Activated naive CD4-positive, alpha-beta T cell treated with anti-CD3 and anti-CD28 coated beads for 36 hours (primary cell): ENCODE measurements around the gene LBR. TPM values are rescaled to one million over a fixed set of nuclear protein-coding genes. Genes with fewer than 3 reads are reported as not detected.
A peak's percentile ranks its signal among the peaks of the same experiment; 100 is the strongest.

Experiments used
- CTCF ChIA-PET: fragments of 350-600 bp; sonication (Branson Sonifier 250); formaldehyde crosslinking; loops from one replicate; lab custom pipeline; 2021; ENCODE audit warnings: antibody characterized with exemption; lab: Charles Lee
- DNase-seq: peaks from one replicate; pipeline ENCODE4 v3.0.0-alpha.2; 2020
- H3K27ac Mint-ChIP-seq: one replicate; pipeline ENCODE4 v1.8.0; 2021; ENCODE audit warnings: mild to moderate bottlenecking, mixed read lengths
- H3K27me3 Mint-ChIP-seq: one replicate; pipeline ENCODE4 v1.8.0; 2021; ENCODE audit warnings: low read depth, mixed read lengths
- H3K36me3 Mint-ChIP-seq: one replicate; pipeline ENCODE4 v1.8.0; 2021; ENCODE audit warnings: low read depth, mixed read lengths
- H3K4me1 Mint-ChIP-seq: one replicate; pipeline ENCODE4 v1.8.0; 2021; ENCODE audit warnings: low read depth, mixed read lengths
- H3K4me3 Mint-ChIP-seq: one replicate; pipeline ENCODE4 v1.8.0; 2021; ENCODE audit warnings: mild to moderate bottlenecking, moderate library complexity, mixed read lengths
- H3K9me3 Mint-ChIP-seq: one replicate; pipeline ENCODE4 v1.8.0; 2021; ENCODE audit warnings: mixed read lengths
- intact Hi-C: fragments of 100-400 bp; cut with micrococcal nuclease; formaldehyde crosslinking; loops from one replicate; pipeline ENCODE4 v1.15.1; 2023
- total RNA-seq, 2 experiments: library from RNA; stranded (reverse); gene quantifications; one replicate each; pipeline ENCODE4 v1.2.3, GENCODE V29; 2021

The LBR gene
- total RNA-seq, 2 experiments from 2014 or later = 132 to 138 TPM

GRCh38 chr1:225470211-225471108 lies 42.6 kb upstream of the LBR start:
- peaks cover 32% of the 10 kb centered on the region for H3K4me1 Mint-ChIP-seq
- no peak overlapping the region for H3K4me3 Mint-ChIP-seq
- CTCF ChIA-PET = interaction anchor here (0.7 kb wide), 1 partner anchor 769 kb away, joined by 3 read pairs; no protein-coding TSS in a partner anchor
- H3K36me3 Mint-ChIP-seq = no peaks in the 10 kb centered on the region
- H3K27ac Mint-ChIP-seq = no peak overlapping the region
- DNase-seq = no peak
- no peaks in the 10 kb centered on the region for H3K9me3 Mint-ChIP-seq
- intact Hi-C loops = no loop called here
- H3K27me3 Mint-ChIP-seq = no peaks in the 10 kb centered on the region

DNA sequence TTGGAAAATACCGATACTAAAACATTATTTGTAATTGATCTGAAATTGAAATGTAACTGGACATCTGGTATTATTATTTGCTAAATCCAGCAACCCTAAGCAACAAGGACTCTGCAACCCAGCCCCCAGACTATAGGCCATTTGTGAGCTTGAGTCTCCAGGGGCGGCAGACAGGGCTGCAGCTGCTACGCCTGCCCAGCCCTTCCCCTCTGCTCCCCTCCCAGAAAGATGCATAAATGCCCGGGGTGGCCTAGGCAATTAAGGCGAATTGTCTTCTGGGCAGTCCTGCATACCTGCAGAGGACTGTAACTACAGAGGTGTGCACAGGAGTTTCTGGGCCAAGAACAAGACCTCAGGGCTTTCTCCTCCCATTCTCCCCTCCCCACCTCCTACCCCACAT lies 41.2 kb upstream of the LBR start:
- Mint-ChIP-seq H3K9me3 (no peaks in the 10 kb centered on the region), H3K36me3 (no peaks in the 10 kb centered on the region), H3K27ac (no peak overlapping the region), H3K4me1 (peaks cover 25% of the 10 kb centered on the region), H3K4me3 (peak overlapping the region; percentile 90), H3K27me3 (no peaks in the 10 kb centered on the region)
- CTCF ChIA-PET = interaction anchor here (0.6 to 3.5 kb wide), 8 partner anchors 9 to 442 kb away, joined by 3 to 14 read pairs (median 3); partner anchors contain the start of gene SRP9
- no peak for DNase-seq
- intact Hi-C loops = no loop called here

GRCh38 chr1:225468270-225469020 lies 40.6 kb upstream of the LBR start:
- H3K27ac Mint-ChIP-seq = peak overlapping the region; percentile 99
- peak overlapping the region; percentile 90 for H3K4me3 Mint-ChIP-seq
- H3K4me1 Mint-ChIP-seq = peaks cover 22% of the 10 kb centered on the region
- no peaks in the 10 kb centered on the region for H3K27me3 Mint-ChIP-seq
- peak; percentile 59 for DNase-seq
- no peaks in the 10 kb centered on the region for H3K36me3 Mint-ChIP-seq
- CTCF ChIA-PET = interaction anchor here (0.8 to 3.5 kb wide), 11 partner anchors 9 to 443 kb away, joined by 3 to 14 read pairs (median 3); partner anchors contain the start of gene SRP9
- H3K9me3 Mint-ChIP-seq = no peaks in the 10 kb centered on the region
- intact Hi-C loops = no loop called here

- Mint-ChIP-seq H3K36me3 (no peaks in the 10 kb centered on the region), H3K9me3 (no peaks in the 10 kb centered on the region), H3K27me3 (no peaks in the 10 kb centered on the region), H3K27ac (peak overlapping the region; percentile 99), H3K4me3 (peak overlapping the region; percentile 90), H3K4me1 (peaks cover 17% of the 10 kb centered on the region)
- CTCF ChIA-PET = interaction anchor here (0.7 to 3.5 kb wide), 10 partner anchors 10 to 444 kb away, joined by 3 to 14 read pairs (median 4); partner anchors contain the start of gene SRP9
- intact Hi-C loops = loop anchor here (1.0 to 2.0 kb wide), 9 partner anchors 8 to 719 kb away; partner anchors contain the start of genes ACBD3, H3-3A, LBR and PYCR2
- DNase-seq = peak; percentile 91
Measured at GRCh38 chr1:225467193-225468020, 39.6 kb upstream of the LBR start.

DNA sequence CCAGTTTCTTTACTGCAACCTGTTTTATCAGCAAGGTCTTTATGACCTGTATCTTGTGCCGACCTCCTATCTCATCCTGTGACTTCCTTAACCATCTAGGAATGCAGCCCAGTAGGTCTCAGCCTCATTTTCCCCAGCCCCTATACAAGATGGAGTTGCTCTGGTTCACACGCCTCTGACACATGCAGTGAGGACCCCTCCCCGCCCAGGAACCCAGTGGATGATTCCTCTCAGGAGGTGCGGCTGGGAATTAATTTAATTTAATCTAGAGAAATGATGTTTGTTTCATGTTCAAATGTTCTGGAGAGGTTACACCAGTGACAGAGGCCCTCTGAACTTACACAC lies 39.0 kb upstream of the LBR start:
- DNase-seq = no peak
- Mint-ChIP-seq H3K4me3 (peak overlapping the region; percentile 90), H3K27ac (peak overlapping the region; percentile 99), H3K4me1 (peaks cover 20% of the 10 kb centered on the region), H3K9me3 (no peaks in the 10 kb centered on the region), H3K27me3 (no peaks in the 10 kb centered on the region), H3K36me3 (no peaks in the 10 kb centered on the region)
- CTCF ChIA-PET = interaction anchor here (0.7 to 3.5 kb wide), 2 partner anchors 11 to 84 kb away, joined by 3 to 14 read pairs; no protein-coding TSS in a partner anchor
- intact Hi-C loops = loop anchor here (1.0 to 2.0 kb wide), 9 partner anchors 8 to 719 kb away; partner anchors contain the start of genes ACBD3, H3-3A, LBR and PYCR2

DNA sequence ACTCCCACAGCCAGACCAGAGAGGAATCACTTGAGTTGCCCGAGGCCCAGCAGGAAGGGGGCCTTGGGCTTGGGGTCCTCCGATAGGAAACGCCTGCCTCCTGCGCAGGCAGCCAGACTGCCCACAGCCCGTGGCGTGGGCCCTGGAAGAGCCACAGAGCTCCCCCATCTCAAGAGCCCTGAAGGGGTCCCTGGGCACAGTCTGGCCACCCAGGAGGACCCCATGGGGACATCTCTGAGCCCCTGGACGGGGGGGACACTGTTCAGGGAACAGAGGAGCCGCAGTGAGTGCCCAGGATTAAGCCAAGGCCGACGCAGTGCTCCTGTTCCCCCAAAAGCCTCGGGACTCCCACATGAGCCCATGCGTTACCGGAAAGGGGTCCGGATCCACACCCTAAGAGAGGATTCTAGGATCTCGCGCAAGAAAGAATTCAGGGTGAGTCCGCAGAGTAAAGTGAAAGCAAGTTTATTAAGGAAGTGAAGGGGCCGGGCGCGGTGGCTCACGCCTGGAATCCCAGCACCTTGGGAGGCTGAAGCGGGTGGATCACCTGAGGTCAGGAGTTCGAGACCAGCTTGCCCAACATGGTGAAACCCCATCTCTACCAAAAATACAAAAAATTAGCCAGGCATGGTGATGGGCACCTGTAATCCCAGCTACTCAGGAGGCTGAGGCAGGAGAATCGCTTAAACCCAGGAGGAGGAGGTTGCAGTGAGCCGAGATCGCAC lies 38.1 kb upstream of the LBR start:
- intact Hi-C loops = loop anchor here (2.0 kb wide), 3 partner anchors 147 to 597 kb away; partner anchors contain the start of genes H3-3A and SRP9
- no peaks in the 10 kb centered on the region for H3K9me3 Mint-ChIP-seq
- H3K4me1 Mint-ChIP-seq = peaks cover 23% of the 10 kb centered on the region
- no peaks in the 10 kb centered on the region for H3K36me3 Mint-ChIP-seq
- peak overlapping the region; percentile 99 for H3K27ac Mint-ChIP-seq
- CTCF ChIA-PET = interaction anchor here (0.6 to 3.5 kb wide), 3 partner anchors 9 to 942 kb away, joined by 3 to 14 read pairs (median 6); no protein-coding TSS in a partner anchor
- no peaks in the 10 kb centered on the region for H3K27me3 Mint-ChIP-seq
- peak overlapping the region; percentile 14 for H3K4me3 Mint-ChIP-seq
- DNase-seq = peak; percentile 2

GRCh38 chr1:225464851-225465792 lies 37.3 kb upstream of the LBR start:
- H3K27me3 Mint-ChIP-seq = no peaks in the 10 kb centered on the region
- H3K4me1 Mint-ChIP-seq = peaks cover 30% of the 10 kb centered on the region
- DNase-seq = peak; percentile 3
- CTCF ChIA-PET = interaction anchor here (0.6 to 2.3 kb wide), 2 partner anchors 10 to 943 kb away, joined by 3 to 6 read pairs; no protein-coding TSS in a partner anchor
- no peak overlapping the region for H3K4me3 Mint-ChIP-seq
- H3K36me3 Mint-ChIP-seq = no peaks in the 10 kb centered on the region
- no peaks in the 10 kb centered on the region for H3K9me3 Mint-ChIP-seq
- H3K27ac Mint-ChIP-seq = peak overlapping the region; percentile 24
- intact Hi-C loops = no loop called here

DNA sequence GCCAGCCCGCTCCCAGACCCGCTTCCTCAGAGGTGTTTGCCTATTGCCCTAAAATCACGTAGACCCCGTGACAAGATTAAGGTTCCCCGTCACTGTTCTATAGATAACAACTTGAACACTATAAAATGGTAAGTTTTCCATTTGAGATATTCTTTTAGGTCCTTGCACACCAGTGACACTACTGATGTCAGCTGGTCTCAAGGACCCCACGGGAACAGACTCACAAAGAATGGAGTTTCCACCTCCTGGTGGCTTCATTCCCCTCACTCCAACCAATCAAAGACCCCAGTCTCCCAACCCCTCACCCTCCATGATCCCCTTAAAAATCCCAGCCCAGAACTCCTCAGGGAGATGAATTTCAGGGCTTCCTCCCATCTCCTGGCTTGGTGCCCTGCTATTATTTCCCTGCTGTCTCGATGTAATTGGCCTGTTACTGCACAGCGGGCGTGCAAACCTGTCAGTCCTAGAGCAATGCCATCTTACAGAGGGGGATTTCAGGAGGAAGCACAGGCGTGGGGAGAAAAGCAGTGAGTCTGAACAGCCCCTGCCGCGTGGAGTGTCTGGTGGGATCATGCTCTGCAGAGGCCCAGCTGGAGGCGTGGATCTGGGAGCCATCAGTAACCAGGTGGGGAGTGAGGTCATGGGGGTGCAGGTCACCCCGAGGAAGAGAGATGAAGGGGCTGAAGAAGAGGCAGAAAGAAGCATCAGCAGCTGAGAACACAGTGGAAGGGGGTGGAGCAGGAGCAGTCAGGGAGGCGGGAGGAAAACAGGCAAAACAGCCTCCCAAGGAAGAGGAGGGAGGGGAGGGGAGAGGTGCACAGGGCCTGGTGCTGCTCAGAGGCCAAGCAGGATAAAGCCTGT lies 35.1 kb upstream of the LBR start:
- DNase-seq = peak; percentile 2

DNA sequence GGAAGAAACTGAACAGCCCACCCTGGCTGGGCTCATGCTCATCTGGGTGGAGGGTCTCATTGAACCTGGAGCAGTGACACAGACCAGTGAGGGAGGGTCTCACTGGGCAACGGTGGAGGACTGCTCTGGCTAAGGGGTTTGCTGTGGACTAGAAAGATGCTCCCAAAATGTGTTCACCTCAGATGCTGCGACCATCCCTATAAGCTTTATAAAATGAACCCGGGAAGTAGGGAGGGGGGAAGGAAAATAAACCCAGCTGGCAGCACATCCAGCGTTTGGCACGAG lies 34.5 kb upstream of the LBR start:
- H3K4me1 Mint-ChIP-seq = peaks cover 30% of the 10 kb centered on the region
- H3K9me3 Mint-ChIP-seq = no peaks in the 10 kb centered on the region
- CTCF ChIA-PET = interaction anchor here (1.2 kb wide), 1 partner anchor 22 kb away, joined by 3 read pairs; no protein-coding TSS in a partner anchor
- H3K4me3 Mint-ChIP-seq = no peak overlapping the region
- peak; percentile 2 for DNase-seq
- no peaks in the 10 kb centered on the region for H3K36me3 Mint-ChIP-seq
- intact Hi-C loops = no loop called here
- no peaks in the 10 kb centered on the region for H3K27me3 Mint-ChIP-seq
- peak overlapping the region; percentile 10 for H3K27ac Mint-ChIP-seq

More for the DNA sequence above, 35.1 kb upstream of the LBR start:
- H3K27ac Mint-ChIP-seq = no peak overlapping the region
- H3K36me3 Mint-ChIP-seq = no peaks in the 10 kb centered on the region
- peaks cover 30% of the 10 kb centered on the region for H3K4me1 Mint-ChIP-seq
- H3K4me3 Mint-ChIP-seq = no peak overlapping the region
- CTCF ChIA-PET = interaction anchor here (1.2 kb wide), 1 partner anchor 23 kb away, joined by 3 read pairs; no protein-coding TSS in a partner anchor
- no peaks in the 10 kb centered on the region for H3K9me3 Mint-ChIP-seq
- intact Hi-C loops = no loop called here
- no peaks in the 10 kb centered on the region for H3K27me3 Mint-ChIP-seq
